DMS53 (cell line): Measurements from ENCODE around the gene KCNQ1.
"Not testable (repeated sequence)": the region's sequence is repeated elsewhere in the genome, so short reads cannot be mapped to it uniquely, and the experiment has no call there.

Experiments
- DNase-seq: peaks from one replicate; lab custom pipeline; 2025; lab: John Stamatoyannopoulos, UW

The KCNQ1 gene

DNA sequence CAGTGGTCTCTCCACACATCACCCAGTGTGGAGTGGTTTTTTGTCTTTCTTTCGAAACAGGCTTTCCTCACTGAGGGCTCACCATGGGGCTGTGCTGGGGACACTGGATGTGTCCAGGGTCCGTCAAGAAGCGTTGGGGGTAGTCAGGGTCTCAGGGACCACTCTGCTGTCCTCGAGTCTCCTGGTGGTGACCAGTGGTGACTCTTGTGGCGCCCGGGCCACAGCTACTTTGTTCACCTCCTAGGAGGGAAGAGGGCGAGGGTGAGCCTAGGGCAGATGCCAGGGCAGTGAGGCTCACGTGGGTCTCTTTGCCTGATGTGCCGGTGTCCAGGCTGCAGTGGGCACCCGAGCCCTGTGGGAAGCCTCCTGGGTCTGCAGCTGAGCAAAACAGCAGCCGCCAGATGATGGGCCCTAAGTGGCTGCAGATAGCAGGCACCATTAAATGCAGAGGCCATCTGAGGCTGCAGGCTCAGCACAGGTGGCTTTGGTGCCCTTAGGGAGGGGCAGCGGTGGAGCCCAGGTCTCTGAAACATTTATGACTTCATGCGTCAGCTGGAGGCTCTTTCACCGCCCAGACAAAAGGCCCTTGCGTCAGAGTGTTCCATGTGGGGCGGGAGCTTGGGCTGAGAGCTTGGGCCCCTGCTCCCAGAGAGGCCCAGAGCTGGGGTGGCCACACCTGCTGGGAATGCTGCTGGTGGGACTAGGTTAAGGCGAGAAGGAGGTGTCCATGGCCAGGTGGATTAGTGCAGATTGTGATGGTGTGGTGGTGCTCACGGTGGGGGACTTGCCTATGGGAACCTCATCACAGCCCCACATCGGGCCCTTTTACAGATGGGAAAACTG, 29.5 kb downstream of the KCNQ1 start:
- peak; percentile 65 for DNase-seq

GRCh38 chr11:2475136-2475918, 30.5 kb downstream of the KCNQ1 start:
- no peak for DNase-seq

DNA sequence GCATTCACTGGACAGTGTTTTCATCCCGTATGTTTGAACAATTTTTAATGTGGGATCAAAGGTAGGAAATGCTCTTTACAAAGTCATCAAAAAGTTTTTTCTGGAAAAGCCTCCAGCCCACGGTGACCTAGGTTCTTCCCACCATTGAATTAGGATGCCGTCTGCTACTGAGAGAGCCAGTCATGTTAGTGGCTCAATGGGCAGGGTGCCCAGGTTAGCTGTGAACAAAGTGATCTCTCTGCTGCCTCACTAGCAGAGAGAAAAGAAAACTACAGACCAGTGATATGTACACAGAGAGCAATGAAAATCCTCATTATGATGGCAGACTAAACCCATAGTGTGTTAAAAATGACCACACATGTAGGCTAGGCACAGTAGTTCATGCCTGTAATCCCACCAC, 32.4 kb downstream of the KCNQ1 start:
- no peak for DNase-seq

DNA sequence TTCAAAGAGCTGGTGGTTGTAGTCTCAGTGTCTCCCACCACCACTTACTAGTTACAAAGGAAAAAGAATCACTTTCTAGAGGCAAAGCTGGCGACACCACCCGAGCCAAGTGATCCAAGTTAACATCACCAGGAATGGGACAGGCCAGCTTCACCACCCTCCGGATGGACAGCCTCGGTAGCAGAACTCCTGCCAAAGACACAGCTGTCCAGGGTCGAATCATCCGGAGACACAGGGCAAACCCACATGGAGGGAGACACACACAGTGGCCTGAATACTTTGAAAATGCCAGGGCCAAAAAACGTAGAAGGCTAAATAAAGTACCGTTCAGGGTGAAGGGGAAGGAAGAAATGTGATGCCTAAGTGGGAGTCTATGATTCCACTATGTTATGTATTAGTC, 33.1 kb downstream of the KCNQ1 start:
- no peak for DNase-seq

GRCh38 chr11:2480067-2480873, 35.5 kb downstream of the KCNQ1 start:
- DNase-seq = not testable (repeated sequence)

GRCh38 chr11:2480874-2481220, 36.0 kb downstream of the KCNQ1 start:
- DNase-seq = no peak

- no peak for DNase-seq
Measured at GRCh38 chr11:2481253-2481652, 36.4 kb downstream of the KCNQ1 start.

- DNase-seq = no peak
Measured at GRCh38 chr11:2482204-2482603, 37.4 kb downstream of the KCNQ1 start.

DNA sequence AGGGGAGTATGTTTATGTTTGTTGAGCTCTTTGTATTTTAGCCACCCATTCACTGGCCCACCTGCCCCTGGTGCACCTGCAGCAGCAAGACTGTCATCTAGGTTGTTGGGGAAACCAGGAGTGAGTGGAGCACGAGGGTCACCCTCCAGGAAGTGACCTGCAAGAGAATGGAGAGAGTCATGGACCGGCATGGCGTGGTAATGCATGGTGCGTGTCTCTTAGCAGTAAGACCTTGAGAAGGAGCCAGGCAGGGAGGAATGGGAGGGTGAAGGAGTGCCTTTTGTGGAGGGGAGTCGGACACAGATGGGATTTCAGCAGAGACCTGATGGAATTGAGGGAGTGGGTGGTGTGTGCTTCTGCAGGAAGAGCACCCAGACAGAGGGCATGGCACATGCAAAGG, 37.9 kb downstream of the KCNQ1 start:
- DNase-seq = no peak

DNA sequence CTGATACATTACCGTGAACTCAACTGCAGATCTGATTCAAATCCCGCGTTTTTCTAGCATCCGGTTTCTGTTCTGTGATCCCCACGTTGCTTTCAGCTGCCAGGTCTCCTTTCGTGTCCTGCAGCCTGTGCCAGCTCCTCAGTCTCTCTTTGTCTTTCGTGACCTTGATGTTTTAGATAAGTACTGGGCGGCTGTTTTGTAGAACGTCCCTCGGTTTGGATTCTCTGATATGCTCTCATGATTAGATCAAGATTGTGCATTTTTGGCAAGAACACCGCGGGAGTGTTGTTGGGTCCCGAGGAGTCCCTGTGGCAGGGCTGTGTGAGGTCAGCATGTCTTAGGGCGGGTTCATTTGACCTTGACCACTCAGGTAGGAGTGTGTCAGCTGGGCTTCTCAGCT, 38.6 kb downstream of the KCNQ1 start:
- DNase-seq = no peak

DNA sequence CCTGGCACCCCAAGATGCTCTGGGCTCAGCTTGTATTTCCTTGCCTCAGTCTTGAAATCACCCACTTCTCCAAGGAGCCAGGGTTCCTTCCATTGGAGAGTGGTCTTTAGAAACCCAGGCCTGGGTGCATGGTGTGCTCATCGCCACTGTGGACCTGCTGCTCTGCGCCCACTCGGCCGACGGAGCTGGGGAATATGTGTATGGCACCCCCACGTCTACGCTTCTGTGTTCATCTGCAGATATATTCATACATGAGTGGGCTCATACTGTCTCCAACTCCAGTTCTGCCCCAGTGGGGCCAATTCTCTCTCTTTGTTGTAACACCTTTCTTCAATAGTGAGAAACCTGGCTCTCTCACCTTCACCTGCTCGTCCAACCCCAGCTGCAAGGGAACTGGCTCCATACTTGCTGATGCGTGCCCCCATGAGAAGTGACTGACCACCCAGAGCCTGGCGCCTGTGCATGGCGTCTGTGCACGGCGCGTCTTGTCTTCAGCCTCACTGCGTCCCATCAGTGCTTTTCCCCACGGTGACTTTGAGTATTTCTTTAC, 39.8 kb downstream of the KCNQ1 start:
- no peak for DNase-seq

GRCh38 chr11:2488004-2488403, 43.2 kb downstream of the KCNQ1 start:
- DNase-seq = no peak

DNA sequence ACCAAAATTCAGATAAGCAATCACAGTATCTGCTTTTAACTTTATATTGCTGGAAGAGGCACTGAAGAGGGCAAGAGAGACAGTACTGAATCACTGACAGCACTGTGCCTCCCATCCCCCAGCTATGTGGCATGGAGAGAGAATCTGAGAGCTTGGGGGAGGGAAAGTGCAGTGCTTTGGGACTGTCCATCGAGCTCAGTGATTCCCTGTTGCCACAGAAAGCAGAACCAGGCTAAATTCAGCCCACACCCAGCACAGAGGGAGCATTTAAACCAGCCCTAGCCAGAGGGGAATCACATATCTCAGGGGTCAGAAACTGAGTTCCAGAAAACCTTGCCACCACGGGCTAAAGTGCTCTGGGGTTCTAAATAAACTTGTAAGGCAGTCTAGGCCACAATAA, 44.3 kb downstream of the KCNQ1 start:
- no peak for DNase-seq

GRCh38 chr11:2497951-2498350, 53.1 kb downstream of the KCNQ1 start:
- not testable (repeated sequence) for DNase-seq

DNA sequence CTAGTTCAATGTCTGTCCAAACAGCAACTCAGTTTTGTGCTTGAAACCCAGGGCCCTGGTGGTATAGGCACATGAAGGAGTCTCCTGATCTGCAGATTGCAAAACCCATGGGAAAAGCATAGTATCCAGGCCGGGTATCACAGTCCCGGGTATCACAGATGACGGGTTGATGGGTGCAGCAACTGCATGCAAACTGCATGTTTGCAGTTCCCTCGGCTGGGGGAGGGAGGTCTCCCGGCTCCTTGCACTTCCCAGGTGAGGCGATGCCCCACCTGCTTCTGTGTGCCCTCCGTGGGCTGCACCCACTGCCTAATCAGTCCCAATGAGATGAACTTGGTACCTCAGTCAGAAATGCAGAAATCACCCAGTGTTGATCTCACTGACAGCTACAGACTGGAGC, 53.9 kb downstream of the KCNQ1 start:
- DNase-seq = no peak

- no peak for DNase-seq
Measured at GRCh38 chr11:2507212-2507901, 62.5 kb downstream of the KCNQ1 start.

DNA sequence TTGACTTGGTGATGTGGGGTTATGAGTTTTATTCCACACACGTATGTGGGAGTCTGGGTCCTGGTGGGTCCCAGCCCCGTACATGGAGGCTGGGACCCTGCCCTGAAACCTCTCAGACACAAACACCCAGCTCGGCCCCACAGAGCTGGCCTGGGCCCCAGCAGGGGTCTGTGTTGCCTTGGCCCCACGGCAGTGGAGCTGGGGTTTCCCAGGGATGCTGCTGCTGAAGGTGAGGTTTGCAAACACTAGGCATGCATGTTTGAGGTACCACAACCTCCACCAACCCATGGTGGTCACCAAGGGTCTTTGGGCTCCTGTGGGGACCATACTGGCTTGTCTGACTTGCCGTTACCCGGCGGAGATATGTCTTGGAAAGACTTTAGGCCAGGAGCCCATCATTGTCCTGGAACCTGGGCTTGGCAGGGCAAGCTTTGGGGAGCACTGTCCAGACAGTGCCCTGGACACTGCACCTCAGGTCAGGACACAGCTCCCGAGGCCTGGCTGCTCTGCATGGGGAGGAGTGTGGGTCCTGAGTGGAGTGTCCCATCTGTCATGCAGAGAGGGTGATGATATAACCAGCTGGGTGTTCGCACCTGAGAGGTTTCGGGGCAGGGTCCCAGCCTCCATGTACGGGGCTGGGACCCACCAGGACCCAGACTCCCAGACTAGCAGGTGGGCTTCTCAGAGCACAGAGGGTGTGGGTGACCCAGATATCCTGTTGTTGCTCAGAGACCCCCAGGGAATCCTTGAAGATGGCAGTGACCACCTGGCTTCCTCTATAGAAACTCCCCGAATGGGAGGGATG, 63.3 kb downstream of the KCNQ1 start:
- no peak for DNase-seq

- DNase-seq = no peak
Measured at GRCh38 chr11:2508793-2509192, 64.0 kb downstream of the KCNQ1 start.

DNA sequence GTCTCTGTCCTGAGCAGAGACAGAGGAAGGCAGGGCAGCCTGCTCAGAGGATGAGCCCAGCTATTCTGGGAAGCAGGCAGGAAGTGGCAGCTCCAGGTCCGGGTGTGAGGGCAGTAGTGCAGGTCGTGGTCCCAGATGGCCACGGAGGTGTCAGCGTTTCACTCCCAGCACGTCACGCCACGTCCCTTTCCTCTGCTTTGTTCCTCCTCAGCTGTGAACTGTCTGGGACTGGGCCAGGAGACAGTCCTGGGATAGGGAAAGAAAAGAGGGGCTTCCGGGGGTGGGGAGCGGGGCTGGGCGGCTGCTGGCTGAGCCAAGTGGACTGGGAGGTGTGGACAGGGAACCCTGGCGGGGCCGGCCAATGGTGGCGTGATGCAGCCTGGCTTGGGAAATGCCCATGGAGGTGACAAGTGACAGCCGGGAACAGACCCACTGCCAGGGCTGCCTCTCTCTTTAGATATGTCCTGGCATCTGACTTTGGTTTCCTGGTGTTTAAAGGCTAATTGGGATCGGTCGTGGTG, 64.7 kb downstream of the KCNQ1 start:
- DNase-seq = no peak

DNA sequence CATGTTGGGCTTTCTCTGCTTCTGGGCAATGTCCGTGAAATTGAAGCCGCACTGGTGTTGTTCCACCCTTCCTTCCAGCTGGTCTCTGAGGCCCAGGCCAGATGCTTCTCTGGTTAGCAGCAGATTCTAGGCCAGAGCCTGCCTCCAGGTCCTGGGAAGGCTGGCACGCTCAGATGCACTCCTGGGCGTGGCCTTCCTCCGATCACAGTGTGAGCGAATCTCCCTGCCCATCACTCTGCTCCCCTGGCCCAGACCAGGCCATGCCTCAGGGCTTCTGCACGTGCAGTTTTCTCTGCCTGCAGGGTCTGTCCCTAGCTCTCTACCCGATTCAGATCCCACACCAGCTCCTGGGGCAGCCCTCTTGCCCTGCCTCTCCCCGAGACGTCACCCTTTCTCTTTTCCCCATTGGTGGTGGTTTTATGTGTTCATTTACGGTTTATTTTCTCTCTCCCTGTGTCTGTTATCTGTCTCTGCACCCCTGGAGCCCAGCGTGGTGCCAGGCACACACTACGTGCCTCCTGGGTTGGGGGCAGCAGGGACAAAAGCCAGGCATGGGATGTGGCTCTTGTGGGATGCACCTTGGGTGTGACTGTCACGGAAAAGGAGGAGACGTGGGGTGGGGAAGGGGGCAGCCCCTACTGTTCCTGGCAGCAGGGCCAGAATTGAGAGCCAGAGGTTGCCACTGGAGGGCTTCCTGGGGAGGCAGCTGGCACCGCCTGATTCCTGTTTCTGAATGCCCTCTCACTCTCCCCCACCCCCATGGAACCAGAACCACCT, 66.0 kb downstream of the KCNQ1 start:
- DNase-seq = no peak
